ENCODE results near the gene TMEM255B. TPM values are rescaled to one million over a fixed set of nuclear protein-coding genes. Genes with fewer than 3 reads are reported as not detected.

TMEM255B gene
- polyA plus RNA-seq, 4 donors, result 2.9 to 9.4 (median 6.1) TPM

- no peak for DNase-seq (ENCODE audit: low read depth in 4 of 4, low spot score in 3 of 4)
These were observed 86.0 kb downstream of the TMEM255B start for GRCh38 chr13:113845055-113845454.

DNA sequence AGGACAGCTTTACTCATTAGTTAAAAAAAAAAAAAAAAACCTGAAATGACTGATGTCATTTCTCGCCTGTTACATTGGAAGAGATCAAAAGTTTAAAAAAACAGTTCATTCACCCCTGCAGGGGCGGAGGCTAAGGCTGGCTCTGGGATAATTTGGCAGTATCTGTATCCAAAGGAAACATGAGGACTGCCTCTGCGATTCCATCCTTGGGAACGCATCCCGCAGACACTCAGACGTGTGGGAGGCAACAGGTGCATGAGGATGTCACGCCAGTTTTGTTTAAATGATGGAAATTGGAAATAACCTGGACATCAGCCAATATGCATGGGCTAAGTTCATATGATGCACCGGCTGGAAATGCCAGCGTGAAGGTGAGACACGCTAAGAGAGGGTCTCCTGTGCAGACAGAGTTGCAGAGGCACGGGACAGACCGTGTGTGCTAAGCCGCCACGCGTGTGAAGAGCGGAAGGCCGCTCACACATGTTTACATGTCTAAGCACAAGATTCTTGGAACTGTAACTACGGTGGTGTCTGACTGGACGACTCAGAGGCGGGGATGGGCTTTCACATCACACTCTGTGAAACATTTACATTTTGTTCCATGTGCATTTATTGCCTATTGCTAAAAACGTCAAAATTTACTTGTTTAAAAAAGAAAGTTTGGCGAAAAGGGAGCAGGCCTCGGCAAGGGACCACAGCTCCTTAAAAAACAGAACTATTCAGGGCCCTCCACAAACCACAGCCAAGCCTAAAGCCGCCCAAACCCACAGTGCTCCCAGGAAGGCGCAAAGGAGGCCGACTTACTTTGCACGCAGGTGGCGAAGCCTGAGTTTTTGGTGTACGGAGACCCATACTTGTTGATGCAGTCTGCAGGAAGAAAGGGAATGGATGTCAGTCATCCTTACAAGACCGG lies 87.0 kb downstream of the TMEM255B start:
- DNase-seq (ENCODE audit: low read depth in 4 of 4, low spot score in 3 of 4), result no peak

- no peak for DNase-seq (ENCODE audit: low read depth in 4 of 4, low spot score in 3 of 4)
These were observed 87.8 kb downstream of the TMEM255B start for GRCh38 chr13:113846636-113847318.

DNA sequence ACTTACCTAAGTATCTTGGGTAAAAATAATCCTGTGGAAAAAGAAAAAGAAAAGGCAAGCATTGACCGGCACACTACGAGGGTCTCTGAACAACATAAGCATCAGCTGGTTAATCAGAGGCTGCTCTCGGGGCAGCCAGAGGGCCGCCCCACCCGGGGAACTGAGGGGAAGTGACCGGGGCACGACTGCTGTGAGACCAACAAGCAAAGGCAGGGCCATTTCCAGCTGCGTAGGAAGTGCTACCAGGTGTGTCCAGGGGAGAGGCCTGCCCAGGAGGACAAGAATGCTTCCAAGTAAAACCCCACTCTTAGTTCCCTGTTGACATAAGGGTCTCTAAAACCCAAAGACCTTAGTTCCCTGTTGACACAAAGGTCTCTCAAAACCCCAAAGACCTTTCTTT lies 89.0 kb downstream of the TMEM255B start:
- DNase-seq (ENCODE audit: low read depth in 4 of 4, low spot score in 3 of 4), result no peak

GRCh38 chr13:113848431-113849260 lies 89.6 kb downstream of the TMEM255B start:
- no peak for DNase-seq (ENCODE audit: low read depth in 4 of 4, low spot score in 3 of 4)

DNA sequence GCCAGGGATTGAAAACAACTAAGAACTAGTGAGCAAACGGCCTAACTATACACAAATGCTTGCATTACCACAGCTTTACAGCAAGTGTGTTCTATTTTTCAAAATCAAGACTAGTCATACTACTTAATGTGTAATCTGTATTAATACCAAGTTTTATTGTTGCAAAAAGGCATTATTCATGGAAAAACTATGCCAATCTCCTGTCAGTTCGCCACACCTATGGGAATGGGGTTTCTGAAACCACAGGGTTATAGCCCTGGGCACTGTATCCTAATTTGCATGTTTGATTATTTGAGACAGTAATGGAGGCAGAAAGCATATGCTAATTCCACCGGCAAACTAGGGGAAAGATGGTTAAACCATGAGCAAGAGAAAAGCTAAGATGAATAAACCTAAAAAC lies 90.5 kb downstream of the TMEM255B start:
- no peak for DNase-seq (ENCODE audit: low read depth in 4 of 4, low spot score in 3 of 4)

DNA sequence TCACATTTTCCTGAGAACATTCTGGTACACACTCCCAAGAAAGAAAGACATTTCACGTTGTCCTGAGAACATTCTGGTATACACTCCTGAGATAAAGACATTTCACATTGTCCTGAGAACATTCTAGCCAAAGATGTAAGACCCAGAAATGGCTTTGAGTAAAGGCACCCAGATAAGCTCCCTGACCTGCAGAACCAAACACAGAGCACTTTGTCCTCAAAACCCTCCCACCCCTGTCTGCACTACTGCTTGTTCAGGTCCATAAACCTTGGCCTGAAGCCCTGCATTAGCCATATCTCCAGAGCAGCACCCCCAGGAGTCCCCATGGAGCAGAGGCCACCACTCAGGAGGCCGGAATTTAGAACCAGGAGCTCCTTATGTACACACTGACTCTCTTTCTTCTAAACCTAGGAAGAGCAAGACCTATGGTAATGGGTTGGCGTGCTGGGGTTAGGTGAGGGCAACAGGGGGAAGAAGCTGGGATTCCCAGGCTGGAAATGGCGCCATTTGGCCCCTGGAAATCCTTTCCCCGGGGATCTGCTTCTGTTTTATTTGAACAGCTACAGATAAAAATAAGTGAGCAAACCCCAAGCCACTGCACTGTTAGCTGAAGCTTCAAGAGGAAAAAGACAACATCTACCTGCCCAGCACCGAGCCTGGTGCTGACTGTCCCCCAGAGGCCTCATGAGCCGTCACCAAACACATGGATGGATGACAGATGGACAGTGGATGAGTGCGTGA lies 91.1 kb downstream of the TMEM255B start:
- no peak for DNase-seq (ENCODE audit: low read depth in 4 of 4, low spot score in 3 of 4)

DNA sequence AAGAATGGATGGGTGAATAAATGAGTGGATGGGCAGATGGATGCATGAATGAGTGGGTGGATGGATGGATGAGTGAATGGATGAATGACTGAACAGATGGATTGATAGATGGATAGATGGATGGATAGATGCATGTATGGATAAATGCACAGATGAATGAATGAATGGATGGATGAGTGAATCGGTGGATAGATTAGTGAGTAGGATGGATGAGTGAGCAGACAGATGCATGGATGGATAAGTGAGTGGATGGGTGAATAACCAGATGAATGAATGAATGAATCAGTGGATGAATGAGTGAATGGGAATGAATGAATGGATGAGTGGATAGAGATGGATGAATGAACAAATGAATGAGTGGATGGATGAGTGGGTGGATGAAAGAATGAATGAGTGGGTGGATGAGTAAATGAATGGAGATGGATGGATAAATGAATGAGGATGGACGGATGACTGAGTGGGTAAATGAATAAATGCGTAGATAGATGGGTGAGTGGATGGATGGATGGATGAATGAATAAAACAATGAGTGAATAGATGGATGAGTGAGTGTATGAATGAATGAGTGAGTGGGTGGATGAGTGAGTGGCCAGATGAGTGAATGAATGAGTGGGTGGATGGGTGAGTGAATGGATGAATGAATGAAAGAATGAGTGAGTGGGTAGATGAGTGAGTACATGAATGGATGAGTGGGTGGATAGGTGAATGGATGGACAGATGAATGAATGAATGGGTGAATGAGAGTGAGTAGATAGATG lies 91.9 kb downstream of the TMEM255B start:
- DNase-seq (ENCODE audit: low read depth in 4 of 4, low spot score in 3 of 4), result no peak

GRCh38 chr13:113851480-113851803 lies 92.4 kb downstream of the TMEM255B start:
- DNase-seq (ENCODE audit: low read depth in 4 of 4, low spot score in 3 of 4), result no peak

DNA sequence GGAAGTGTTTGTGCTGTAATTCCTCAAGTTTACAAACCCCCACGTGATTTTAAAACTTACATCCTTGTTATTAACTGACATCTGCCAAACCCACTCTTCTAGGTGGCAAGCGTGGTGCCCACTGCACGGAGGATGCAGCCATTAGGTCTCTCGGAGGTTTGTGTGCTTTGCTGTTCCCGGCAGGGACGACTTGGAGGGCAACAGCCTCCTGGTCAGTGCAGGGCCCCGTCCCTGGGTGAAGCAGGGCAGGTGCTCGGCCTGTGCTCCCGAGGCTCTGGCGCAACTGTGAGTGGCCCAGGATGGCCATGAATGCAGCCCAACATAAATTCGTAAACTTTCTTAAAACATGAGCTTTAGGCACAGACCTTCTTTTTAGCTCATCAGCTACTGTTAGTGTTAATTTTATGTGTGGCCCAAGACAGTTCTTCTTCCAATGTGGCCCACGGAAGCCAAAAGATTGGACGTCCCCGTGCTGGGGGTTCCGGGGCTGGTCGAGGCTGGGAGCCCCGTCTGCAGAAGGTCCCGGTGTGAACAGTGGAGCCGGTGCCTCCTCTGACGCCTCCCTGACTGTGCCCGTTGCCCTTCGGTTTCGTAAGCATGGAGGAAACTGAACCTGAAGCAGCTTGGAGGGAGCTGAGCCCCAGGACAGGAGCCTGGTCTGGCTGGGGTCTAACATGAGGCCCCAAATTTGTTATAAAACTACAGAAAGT lies 93.0 kb downstream of the TMEM255B start:
- no peak for DNase-seq (ENCODE audit: low read depth in 4 of 4, low spot score in 3 of 4)

- DNase-seq (ENCODE audit: low read depth in 4 of 4, low spot score in 3 of 4), result no peak
These were observed 93.8 kb downstream of the TMEM255B start for GRCh38 chr13:113852536-113853517.

DNA sequence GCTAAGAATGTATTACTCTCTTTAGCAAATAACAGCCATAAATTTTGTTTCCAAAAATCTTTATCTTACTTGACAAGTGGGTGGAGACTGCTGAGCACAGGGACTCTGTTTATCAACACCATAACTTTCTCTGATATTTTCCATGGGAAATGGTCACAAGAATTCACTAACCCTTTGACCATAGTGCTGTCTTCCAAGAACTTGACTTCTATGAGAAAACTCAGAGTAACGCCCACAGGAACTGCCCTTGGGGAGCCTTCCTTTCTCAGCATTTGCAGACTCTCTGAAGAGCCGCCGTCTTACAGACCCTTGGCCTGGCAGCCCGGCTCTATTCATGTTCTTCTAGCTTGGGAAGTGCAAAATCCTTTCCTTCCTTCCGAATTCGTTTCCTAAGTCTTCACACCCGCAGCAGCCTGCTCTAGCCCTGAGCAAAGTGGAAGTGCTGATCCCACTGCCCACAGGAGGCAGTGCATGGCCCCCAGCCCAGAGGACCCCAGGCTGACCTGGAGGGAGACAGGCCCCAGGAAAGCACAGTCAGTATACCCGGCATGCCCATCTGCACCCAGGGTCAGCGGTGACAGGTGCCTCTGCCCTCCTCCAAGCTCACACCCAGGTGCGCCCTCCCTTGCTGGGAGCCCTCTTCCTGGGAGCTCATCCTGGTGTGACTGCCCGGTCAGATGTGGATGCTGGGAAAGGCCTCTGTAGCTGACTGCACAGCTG lies 94.7 kb downstream of the TMEM255B start:
- DNase-seq (ENCODE audit: low read depth in 4 of 4, low spot score in 3 of 4), result no peak

GRCh38 chr13:113854238-113855011 lies 95.4 kb downstream of the TMEM255B start:
- no peak for DNase-seq (ENCODE audit: low read depth in 4 of 4, low spot score in 3 of 4)

GRCh38 chr13:113855012-113855921 lies 96.2 kb downstream of the TMEM255B start:
- no peak for DNase-seq (ENCODE audit: low read depth in 4 of 4, low spot score in 3 of 4)

DNA sequence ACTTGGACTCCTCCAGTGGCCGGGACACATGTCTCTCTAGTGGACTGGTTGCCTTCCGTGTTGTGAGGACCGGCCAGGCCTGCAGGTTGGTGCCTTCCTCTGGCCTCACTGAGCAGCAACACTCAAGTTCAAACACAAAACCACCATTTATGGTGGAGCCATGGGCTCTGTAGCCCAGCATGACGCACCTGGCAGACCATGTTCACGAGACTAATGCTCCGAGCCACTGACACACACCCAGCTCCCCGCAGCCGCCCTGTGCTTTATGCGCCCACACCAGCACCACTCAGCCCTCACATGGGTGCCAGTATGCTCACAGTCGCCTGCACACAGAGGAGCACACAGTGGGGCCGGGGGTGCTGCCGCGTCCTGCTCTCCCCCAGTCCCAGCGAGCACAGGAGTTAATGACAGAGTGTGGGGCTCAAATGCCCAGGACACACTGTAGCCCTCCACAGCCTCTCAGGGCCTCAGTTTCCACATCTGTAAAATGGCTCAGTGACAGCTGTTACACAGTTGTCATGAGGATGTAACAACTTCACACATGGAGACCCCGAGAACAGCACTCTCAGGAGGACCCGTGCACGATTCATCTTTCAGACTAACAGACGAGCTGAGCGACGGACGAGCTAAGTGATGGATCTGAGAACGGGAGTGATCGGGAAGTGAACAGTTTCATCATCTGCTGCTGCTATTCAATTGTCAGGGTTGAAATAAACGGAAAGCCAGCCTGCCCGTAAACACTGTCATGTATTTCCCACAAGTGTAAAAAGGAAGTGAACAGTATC lies 97.1 kb downstream of the TMEM255B start:
- no peak for DNase-seq (ENCODE audit: low read depth in 4 of 4, low spot score in 3 of 4)
